Left cardiac atrium (tissue), 4 donors: ENCODE results near the gene ANTXR2. TPM values are rescaled to one million over a fixed set of nuclear protein-coding genes. Genes with fewer than 3 reads are reported as not detected.

ENCODE experiments used
- ATAC-seq, 2 donors: fragments of 200-7000 bp; cut with Tn5 transposase; one replicate each; pipeline ENCODE4 v1.9.1; 2020; ENCODE audit warnings: mild to moderate bottlenecking in 2 of 2, moderate library complexity in 2 of 2
- DNase-seq: peaks from one replicate; pipeline ENCODE4 v3.0.0-alpha.2; 2020
- intact Hi-C, 2 donors: fragments of 100-400 bp; cut with DNase I; formaldehyde crosslinking; loops; one replicate each; pipeline versions ENCODE4 v1.14.1 to v1.15.1; 2022 to 2023
- total RNA-seq, 2 donors: library from RNA; stranded (reverse); fragmentation: NEBNext Ultra II Directional; extraction: Animal tissue kit (Norgen Biotek cat#: 25700); gene quantifications; one replicate each; pipeline ENCODE4 v1.2.1, GENCODE V29; 2021
- donor health status: DM: no; HTN: yes; CAD: no.
- donor health status: DM: no; HTN: yes; CAD: no; lungs with severe emphysema.
- donor health status: DM: yes; HTN: yes; CAD: no.
- donor health status: Dilated cardiomyopathy.

Gene ANTXR2
- total RNA-seq, 2 donors from 2014 or later, result 39.3 to 49.8 TPM

DNA sequence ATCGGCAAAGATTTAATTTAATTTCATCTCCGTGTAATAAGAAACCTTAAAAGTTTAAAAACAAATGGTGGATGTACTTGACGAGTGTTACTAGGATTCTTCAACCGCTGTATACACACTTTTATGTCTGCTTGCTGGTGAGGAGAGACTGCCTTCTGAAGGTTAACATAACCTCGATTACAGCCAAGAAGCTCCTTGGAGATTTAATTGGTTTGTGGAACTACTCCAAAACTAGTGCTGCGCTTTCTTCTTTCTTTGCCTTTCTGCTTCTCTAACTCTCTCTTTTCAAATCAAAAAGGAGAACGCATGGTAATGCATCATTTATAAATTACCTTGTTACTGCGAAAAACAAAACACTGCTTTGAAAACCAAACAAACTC is 109.0 kb downstream of the ANTXR2 start:
- no peak for DNase-seq
- ATAC-seq, result no peak
- intact Hi-C loops, result no loop called here

DNA sequence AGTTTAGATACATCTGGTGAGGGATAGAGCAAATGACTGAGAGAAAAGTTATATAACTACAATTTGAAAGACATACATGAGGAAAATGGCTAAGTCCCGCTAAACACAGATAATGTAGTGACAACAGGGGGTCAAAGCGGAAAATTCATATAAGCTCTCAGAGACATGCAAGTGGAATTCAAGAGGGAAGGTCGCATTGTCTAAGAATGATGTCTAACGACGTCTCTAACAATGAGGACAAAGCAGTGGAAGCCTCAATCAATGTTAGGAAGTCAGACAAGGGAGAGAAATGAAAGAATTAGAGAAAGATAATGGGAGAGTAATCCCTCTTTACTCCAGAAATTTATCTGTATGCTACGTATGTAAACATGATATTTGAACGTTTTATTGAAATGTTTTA is 113.4 kb downstream of the ANTXR2 start:
- ATAC-seq, result no peak
- intact Hi-C loops, result no loop called here
- no peak for DNase-seq

DNA sequence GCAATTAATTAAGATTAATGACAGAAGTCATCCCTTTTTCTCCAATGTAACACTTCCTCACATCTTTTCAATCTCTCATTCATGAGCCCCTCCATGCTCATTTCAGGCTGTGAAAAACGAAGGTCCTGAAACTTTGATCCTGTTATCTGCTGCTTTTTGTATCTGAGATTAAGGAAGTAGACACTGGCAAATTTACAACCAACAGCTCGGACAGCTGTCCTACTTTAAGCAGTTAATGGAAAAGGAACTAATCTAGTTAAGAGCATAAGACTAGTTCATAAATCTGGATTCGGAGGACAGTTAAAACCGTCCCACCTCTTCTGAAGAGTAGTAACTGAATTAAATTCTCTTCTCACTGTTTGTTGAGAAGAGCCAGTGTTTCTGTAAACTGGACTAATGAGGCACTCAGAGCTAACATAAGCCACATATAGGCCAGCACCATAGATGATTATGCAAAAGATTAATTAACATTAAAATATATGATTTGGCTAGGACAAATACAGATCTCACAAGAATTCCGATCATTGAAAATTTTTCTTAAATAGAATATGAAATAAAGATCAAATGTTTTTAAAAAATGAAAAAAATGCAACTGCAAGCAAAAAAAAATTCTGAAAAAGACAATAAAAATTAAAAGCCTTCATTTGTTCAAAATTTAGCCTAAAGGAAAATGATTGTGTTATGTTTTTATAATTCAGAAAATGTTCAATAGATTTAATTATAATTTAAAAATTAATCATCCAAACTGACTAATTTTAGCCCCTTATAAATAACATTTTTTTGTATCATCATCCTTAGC is 114.4 kb downstream of the ANTXR2 start:
- DNase-seq (no peak), ATAC-seq (no peak)
- intact Hi-C loops, result no loop called here

DNA sequence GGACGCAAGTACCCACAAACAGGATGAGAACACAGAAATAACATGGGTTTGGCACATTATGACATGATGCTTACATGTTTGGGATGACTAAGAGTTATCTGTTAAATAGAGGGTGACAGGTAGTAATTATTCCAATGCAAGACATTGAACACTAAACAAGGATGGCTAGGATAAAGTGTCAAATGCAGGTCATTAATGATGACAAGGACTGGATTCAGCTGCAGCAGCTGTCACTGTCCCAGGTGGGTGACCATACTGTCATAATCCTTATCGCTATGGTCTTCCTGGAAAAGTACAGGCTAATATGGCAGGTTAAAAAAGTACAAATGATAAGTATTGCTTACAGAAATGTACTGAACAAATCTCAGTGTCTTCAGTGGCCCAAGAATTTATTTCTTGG is 123.9 kb downstream of the ANTXR2 start:
- intact Hi-C loops, result no loop called here
- ATAC-seq (no peak), DNase-seq (no peak)

DNA sequence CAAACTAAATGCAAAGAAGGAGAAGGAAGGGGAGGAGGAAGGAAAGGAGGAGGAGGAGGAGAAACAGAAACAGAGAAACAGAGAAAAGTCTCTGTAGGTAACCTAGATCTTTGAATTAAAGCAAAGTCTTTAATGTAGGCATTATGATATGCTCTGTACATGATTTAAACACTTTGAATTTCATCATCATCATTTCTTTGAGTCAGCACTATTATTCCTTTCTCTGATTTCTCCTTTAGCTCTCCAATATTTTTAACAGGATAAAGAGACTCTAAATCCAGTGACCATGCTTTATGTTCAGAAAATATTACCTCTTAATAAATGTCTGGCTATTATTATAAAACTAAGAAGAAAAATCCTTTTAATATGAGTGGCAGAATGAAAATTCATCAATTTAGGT is 124.3 kb downstream of the ANTXR2 start:
- ATAC-seq (no peak), DNase-seq (no peak)
- intact Hi-C loops, result no loop called here

DNA sequence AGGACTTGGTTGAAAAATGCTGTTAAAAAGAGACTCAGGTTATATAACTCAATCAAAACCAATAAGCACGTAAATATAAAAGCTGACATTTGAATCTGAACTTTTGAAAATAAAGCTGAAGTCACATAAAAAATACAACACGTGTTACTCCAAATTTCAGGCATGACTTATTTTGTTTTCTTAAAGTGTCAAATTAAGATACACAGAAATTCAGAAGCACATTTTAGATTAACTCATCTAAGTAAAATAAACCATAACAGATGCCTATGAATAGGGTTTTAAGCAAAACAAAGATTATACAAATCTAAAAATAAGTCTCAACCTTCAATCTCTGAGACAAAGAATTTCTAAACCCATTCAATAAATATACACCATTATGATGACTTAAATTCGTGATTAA is 124.8 kb downstream of the ANTXR2 start:
- no peak for ATAC-seq
- intact Hi-C loops, result no loop called here

DNA sequence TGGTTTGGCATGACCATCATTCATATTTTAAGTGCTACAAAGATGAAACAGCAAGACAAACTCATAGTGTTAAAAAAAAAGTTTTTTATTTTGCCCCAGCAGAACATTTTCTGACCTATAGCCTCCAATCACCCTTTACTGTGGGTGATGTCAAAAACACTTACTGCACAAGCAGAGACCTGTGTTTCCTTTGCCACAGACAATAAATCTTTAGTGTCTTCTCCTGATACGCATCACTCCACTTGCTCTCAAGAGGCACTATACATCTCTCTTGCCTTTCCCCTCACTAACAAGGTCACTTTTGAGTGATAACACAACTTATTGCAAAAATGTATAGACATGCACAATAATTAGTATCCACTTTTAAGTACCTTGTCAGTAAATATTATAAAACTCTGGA is 125.6 kb downstream of the ANTXR2 start:
- intact Hi-C loops, result no loop called here
- DNase-seq, result no peak
- no peak for ATAC-seq

More for the DNA sequence above, 124.8 kb downstream of the ANTXR2 start:
- DNase-seq, result no peak

DNA sequence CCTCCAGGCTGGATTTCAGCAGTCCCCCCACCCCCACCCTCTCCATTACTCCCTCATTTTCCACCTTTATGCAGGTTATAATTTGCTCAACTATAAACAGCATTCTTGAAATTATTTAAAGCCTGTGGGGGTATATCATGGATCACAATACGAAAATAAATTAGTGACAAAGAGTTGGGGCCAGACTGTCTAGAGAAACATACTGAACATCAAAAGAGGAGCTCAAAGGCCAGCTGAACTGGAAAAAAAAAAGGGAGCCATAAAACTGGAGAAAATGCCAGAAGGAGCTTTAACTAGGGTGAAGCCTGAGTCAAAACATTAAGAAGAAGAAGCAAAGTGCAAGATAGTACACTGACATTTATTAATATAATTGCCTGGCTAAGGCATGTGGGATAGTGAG is 137.8 kb downstream of the ANTXR2 start:
- DNase-seq, result no peak
- intact Hi-C loops, result no loop called here
- ATAC-seq, result no peak

DNA sequence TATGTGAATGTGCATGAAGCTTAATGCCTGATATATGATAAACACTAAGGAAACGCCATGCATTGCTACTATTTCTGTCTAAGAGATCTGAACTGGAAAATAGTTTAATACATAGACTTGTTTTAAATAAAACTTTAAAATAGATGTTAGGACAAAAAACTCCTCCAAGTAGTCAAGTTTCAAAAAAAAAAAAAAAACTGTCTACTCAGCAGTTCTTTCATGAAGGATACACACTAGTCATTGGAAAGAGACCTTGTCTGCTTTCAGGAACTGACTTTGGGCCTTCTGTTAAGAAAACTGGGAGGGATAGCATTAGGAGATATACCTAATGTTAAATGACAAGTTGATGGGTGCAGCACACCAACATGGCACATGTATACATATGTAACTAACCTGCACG is 138.4 kb downstream of the ANTXR2 start:
- intact Hi-C loops, result no loop called here
- no peak for DNase-seq
- no peak for ATAC-seq

DNA sequence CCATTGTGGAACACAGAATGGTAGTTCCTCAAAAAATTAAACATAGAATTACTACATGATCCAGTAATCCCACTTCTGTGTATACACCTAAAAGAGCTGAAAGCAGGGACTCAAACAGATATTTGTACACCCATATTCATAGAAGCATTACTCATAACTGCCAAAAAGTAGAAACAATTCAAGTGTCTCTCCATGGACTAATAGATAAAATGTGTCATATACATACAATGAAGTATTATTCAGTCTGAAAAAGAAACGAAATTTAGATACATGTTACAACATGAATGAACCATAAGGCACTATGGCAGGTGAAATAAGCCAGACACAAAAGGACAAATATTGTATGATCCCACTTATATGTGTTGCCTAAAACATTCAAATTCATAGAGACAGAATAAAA is 145.1 kb downstream of the ANTXR2 start:
- intact Hi-C loops, result no loop called here
- ATAC-seq (no peak), DNase-seq (no peak)

DNA sequence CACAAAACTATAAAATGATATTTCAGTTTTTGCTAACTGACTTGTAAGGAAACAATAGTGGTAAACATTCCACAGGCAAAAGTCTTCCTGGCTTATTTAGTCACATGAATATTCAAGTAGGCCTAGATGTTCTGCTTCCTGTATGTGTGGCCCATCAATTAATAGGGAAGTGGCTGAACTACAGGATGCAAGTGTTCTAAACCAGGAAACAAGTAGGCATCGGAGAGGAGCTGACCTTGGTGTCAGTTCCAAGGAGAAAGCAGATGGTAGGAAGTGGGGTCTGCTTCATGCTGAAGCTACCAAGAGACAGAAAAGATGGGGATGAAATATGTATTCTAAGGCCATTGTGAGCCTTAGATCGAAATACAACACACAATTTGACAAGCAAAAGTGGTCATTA is 149.7 kb downstream of the ANTXR2 start:
- intact Hi-C loops, result no loop called here
- ATAC-seq (no peak), DNase-seq (no peak)

DNA sequence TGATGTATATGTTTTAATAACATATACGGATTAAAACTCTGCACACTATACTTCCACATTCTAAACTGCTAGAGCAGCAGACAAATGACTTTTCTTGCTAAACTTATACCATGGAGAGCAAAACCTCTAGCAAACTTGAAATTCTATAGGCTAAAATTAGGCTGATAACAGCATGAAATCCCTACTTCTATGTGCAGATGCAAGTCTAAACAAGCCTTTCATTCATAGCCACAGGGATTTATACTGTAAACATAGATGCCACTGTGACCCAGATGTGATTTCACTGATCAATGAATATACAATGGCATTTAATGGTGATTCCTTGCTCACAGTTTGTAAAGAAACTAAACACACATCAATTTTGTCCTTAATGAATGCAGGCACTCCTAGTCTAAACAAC is 151.0 kb downstream of the ANTXR2 start:
- DNase-seq (no peak), ATAC-seq (no peak)
- intact Hi-C loops, result no loop called here

DNA sequence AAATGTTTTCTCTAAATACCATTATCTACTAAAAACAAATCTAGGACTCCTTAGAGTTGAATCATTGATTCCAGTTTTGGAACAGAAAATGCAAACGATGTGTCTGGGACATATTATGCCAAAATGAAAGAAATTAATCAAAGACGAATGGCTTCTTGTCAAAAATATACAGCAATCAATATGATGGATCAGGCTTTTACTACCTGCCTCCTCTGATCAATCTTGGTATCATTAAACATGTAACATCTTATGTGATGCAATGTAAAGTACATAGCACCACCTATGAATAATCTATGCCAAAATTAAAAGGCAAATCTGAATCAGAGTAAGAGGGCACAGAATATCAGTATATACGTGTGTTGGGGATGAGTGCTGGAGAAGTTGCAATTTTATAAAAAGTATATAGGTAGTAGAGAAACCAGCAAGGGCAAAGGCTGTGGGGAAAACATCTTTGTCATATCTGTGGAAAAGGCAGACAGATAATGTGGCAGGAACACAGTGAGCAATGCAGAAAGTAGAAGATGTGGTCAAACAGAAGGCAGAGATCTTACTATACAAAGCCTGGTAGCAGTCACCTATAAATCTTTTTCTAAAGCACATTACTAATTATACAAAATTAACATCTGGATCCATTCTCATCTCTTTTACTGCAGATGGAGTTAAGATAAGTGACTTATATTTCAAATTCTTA is 152.7 kb downstream of the ANTXR2 start:
- intact Hi-C loops, result no loop called here
- DNase-seq, result no peak
- no peak for ATAC-seq

DNA sequence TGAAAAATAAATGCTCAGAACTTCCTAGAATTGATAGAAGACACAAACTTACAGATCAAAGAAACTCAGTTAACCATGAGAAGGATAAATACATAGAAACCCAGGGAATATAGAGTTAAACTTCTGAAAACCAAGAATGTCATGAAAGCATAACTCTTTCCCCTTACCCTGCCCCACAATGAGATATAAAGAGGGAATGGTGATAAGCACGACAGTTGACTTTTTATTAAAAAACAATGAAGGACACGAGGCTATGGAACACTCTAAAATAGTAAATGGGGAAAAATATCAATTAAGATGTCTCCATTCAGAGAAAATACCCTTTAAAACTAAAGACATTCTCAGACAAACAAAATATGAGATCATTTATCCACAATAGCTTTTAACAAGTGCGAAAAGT is 154.7 kb downstream of the ANTXR2 start:
- intact Hi-C loops, result loop anchor here in 1 of 2 donors (10.0 kb wide), 1 partner anchor 287 kb away; no protein-coding TSS in a partner anchor
- ATAC-seq, result no peak

DNA sequence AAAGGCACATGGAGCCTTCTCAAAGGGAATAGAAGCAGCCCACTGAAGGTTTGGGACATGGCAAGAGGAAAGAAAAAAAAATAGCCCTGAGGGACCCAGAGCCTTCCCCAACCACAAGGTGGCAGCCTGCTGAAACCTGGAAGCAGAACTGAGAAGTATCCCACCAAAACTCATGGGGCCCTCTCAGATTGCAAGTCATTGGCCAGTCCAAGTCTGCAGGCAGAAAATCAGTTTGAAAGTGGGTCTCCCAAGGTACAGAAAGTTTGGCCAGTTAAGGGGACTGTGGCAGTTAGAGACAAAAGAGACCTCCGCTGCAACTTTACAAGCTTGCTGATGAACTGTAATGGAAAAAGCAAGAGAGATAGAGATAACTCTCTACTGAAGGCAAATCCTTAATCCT is 155.8 kb downstream of the ANTXR2 start:
- DNase-seq (peak; percentile 31), ATAC-seq (peak in 1 of 2 donors; percentile 39)
- intact Hi-C loops, result loop anchor here in 1 of 2 donors (10.0 kb wide), 1 partner anchor 288 kb away; no protein-coding TSS in a partner anchor

More for the DNA sequence above, 154.7 kb downstream of the ANTXR2 start:
- no peak for DNase-seq

DNA sequence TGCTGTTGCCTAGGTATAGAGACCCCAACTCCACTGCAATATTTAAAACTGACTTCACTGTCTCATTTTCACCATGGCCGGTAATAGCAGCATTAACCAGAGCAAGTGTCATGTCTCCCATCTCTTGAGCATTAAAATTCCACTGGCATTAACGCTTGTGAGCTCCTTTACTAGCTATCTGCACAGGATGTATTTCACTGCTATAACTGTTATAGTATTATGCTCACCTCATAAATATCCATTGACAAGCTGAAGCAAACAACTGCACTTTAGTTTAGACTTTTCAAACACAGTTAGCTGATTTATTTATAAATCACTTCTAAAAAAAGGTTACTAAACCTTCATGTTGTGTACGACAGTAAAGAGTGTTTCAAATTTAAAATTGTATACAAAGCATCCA is 157.8 kb downstream of the ANTXR2 start:
- DNase-seq (no peak), ATAC-seq (no peak)
- intact Hi-C loops, result loop anchor here in 1 of 2 donors (10.0 kb wide), 1 partner anchor 290 kb away; no protein-coding TSS in a partner anchor

DNA sequence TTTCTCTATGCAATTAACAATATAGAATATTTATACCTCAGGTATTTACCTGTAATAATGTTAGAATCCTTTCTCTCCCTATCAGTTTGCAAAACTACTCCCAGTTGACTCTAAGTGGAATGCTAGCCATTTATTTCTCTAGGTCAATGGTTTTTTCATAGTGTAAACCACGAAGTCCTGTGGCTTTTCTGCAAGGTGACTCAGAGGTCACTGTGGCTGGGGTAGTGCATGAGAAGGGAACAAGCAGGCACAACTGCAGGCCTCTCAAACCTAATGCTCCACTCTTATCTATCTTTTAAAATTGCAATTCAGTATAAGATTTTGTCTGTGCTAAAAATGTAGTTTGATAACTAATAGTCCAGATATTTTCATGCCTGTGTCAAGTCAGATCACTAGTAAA is 159.4 kb downstream of the ANTXR2 start:
- intact Hi-C loops, result loop anchor here in 1 of 2 donors (10.0 kb wide), 1 partner anchor 291 kb away; no protein-coding TSS in a partner anchor
- DNase-seq, result no peak
- ATAC-seq, result no peak

DNA sequence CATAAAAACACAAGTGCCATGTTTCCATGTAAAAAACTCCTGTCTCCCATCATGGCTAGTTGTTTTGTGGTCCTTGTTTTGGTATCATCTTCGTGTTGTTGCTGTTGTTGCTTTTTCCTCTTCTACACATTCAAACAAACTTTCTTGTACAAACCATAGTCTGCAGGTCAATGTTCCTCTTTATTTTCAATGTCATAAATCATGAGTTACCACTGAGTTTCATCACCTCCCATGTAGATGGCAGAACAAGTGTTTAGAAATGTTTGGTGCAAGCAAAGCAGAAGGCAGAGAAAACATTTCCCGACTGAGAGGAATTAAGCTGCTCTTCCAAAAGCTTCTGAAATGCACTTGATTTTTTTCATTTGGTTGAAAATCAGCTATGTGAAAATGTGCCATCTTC is 166.0 kb downstream of the ANTXR2 start:
- DNase-seq (no peak), ATAC-seq (no peak)
- intact Hi-C loops, result no loop called here

DNA sequence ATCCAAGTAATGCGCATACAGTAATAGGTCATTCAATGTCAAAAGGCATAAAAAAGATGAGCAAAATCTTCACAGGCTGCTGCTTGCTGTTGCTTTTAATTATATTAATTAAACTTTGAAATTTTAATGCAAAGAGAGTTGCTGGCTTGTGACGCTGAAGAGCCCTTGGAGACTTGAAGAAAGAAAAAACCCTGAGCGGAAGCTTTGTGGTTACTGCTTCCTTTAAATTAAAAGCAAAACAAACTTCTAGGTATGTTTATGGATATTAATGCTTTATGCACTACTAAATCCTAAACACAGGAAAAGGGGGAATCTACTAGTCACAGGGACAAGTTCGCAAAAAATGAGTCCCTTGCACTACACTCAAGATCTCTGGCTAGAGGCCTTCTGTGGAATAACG is 166.7 kb downstream of the ANTXR2 start:
- intact Hi-C loops, result no loop called here
- DNase-seq (no peak), ATAC-seq (no peak)

DNA sequence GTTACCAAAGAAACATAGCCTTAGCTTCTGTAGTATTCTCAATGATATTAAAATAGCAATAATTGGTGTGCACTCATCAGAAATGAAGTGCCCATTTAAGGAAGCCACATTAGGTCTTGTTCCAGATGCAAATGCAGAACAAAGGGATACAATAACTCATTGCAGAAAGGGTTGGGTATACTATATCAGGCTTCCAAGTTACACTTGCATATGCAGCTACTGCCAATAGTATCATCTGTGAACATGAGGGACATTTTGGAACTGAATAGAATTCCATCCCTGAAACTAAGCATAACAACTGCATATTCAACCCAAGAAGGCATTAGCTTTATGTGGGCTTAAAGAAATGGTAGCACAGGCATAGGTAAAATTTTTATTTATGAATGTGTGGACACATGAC is 167.8 kb downstream of the ANTXR2 start:
- ATAC-seq, result no peak
- intact Hi-C loops, result no loop called here
- no peak for DNase-seq

DNA sequence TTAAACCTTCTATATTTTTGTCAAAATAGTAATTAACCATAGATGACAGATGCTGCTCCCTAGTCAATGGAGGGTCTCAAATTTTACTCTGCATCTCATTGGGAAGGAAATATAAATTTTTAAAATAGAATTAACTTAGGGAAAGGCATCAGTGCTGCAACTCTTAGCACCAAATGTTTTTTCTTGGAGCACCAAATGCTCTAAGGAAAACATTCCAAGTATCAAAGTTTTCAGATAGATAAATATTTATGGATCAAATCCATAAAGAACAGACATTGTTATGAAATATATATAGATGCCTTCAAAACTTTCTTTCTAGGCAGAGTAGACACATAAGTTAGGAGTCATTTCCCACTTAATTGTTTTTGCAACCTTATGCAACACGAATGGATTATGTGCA is 168.7 kb downstream of the ANTXR2 start:
- no peak for ATAC-seq
- intact Hi-C loops, result no loop called here
- no peak for DNase-seq
